ENCODE results near the gene ZSCAN16.
A peak's percentile ranks its signal among the peaks of the same experiment; 100 is the strongest.

ZSCAN16 gene

GRCh38 chr6:28134716-28135115, 10.3 kb downstream of the ZSCAN16 start:
- no peak for DNase-seq (ENCODE audit: extremely low read depth, low read depth)
- no peak for TF ChIP-seq CTCF (IDR thresholded peaks at IDR 0.05; ENCODE audit: low read depth, low read length)

- DNase-seq (ENCODE audit: extremely low read depth, low read depth) = no peak
- TF ChIP-seq CTCF (IDR thresholded peaks at IDR 0.05; ENCODE audit: low read depth, low read length) = no peak
These were observed 11.0 kb downstream of the ZSCAN16 start for GRCh38 chr6:28135393-28135792.

GRCh38 chr6:28136585-28137504, 12.4 kb downstream of the ZSCAN16 start:
- peak; percentile 93 for DNase-seq (ENCODE audit: extremely low read depth, low read depth)
- TF ChIP-seq CTCF (IDR thresholded peaks at IDR 0.05; ENCODE audit: low read depth, low read length) = no peak

GRCh38 chr6:28137505-28137981, 13.1 kb downstream of the ZSCAN16 start:
- no peak for DNase-seq (ENCODE audit: extremely low read depth, low read depth)
- no peak for TF ChIP-seq CTCF (IDR thresholded peaks at IDR 0.05; ENCODE audit: low read depth, low read length)

GRCh38 chr6:28139860-28140543, 15.6 kb downstream of the ZSCAN16 start:
- no peak for DNase-seq (ENCODE audit: extremely low read depth, low read depth)
- no peak for TF ChIP-seq CTCF (IDR thresholded peaks at IDR 0.05; ENCODE audit: low read depth, low read length)

- no peak for TF ChIP-seq CTCF (IDR thresholded peaks at IDR 0.05; ENCODE audit: low read depth, low read length)
- no peak for DNase-seq (ENCODE audit: extremely low read depth, low read depth)
These were observed 16.2 kb downstream of the ZSCAN16 start for GRCh38 chr6:28140616-28141015.
